ENCODE results near the gene BEST4.
"Not testable (repeated sequence)": the region's sequence is repeated elsewhere in the genome, so short reads cannot be mapped to it uniquely, and the experiment has no call there.

BEST4 gene

DNA sequence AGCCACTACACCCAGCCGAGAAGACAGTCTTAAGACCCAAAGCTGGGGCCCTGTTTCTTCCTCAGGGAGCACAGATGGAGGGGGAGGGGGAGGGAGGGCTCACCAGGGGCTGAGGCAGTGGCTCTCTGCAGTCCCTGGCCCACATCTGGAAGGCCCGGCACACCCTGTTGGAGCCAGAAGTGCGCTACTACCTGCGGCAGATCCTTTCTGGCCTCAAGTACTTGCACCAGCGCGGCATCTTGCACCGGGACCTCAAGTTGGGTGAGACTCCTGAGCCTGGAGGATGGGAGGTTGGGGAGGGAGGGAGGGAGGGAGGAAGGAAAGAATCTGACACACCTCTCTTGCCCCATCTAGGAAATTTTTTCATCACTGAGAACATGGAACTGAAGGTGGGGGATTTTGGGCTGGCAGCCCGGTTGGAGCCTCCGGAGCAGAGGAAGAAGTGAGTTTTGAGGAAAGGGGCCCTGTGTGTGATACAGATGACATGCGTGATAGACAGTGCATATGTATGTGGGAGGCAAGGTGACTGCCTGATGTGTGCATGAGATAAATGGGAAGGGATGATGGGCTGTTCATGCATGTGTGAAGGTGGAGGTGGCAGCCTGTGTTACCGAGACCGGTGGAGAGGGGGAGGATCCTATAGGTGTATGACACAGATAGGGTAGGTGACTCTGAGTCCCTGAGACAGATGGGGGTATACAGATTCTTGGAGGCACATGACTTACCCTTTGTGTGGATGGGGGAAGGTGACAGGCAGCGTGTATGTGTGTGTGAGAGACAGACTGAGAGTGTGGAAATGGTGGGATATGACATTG lies 13.7 kb upstream of the BEST4 start:
- DNase-seq, result peak; percentile 63

DNA sequence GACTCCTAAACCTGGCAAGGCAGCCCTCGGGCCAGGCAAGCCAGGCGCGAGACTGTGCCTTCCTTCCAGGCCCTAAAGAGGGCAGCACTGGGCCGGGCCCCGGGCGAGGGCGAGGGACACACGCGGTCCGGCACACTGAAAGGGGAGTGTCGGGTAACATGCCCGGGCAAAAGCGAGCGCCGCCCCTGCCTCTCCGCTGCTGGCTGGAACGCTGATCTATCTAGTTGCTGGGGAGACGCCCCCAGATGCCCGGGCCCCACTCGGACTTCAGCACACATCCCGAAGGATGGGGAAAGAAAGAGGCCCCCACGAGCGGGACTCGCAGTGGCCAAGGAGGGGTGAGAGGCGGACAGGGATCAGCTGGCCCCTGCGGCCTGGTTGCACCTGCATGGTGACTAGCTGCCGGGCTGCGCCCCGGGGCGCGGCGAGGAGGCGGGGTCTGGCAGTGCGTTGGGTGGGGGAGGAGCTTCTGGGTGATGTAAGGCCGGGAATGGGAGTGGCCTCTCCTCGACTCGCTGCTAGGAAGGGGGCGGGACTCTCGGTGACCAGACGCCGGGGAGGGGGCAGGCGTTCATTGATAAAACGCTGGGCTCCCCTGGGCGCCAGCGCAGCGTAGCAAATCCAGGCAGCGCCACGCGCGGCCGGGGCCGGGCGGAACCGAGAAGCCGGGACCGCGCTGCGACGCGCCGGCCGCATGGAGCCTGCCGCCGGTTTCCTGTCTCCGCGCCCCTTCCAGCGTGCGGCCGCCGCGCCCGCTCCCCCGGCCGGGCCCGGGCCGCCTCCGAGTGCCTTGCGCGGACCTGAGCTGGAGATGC lies 12.0 kb upstream of the BEST4 start, which contains the start of gene PLK3:
Gene PLK3 (plus strand): TSS at position 608 of the 815 bp plus-strand sequence. CDS start 87 bp downstream, at position 695.
- peak; percentile 98 for DNase-seq

- DNase-seq, result no peak
These were observed 10.8 kb upstream of the BEST4 start for GRCh38 chr1:44798481-44799365.

GRCh38 chr1:44797886-44798285 lies 9.9 kb upstream of the BEST4 start:
- not testable (repeated sequence) for DNase-seq

DNA sequence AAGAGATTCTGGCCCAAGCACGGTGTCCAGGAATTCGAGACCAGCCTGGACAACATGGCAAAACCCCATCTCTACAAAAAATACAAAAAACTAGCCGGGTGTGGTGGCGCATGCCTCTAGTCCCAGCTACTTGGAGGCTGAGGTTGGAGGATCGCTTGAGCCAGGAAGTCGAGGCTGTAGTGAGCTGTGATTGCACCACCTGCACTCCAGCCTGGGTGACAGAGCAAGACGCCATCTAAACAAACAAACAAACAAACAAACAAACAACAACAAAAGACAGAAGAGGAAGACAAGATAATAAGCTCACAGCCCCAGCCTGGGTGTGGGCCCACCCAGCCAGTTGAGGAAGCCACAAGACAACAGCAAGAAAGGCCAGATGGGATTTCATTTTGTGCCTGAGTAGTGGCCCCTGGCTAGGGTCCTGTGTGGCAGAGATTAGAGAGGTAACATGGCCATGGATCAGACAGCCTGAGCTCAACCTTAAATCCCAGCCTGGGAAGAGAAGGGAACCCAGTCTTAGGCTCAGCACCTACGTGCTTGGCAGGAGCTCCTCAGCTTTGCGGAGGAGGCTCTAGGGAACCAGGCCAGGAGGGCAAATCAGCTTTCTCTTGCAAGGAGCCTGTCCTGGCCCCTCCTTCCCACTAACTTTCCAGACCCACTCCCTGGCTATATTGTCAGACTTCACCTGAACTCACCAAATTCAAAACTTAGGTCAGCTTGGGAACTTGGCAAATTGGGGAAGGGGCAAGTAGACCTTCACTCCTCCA lies 4.9 kb upstream of the BEST4 start:
- no peak for DNase-seq

GRCh38 chr1:44790968-44791801 lies 3.2 kb upstream of the BEST4 start:
- DNase-seq, result no peak

DNA sequence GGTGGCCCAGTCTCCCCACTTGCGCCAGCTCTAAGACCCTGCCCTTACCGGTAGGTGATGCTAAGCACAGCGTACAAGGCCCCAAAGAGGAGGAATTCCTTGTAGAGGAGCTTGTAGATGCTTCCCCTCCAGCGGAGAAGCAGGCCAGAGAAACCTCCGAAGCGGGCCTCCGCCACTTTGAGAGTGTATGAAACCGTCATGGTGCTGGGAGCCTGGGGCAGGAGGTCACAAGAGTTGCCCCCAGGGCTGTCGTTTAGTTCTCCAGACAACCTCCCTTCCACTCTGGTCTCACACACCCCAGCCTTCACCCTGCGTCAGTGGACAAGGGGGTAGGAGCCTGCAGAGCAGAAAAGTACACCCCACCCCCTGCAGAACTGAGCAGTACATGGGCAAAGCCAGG lies 464 bp downstream of the BEST4 start:
- no peak for DNase-seq

GRCh38 chr1:44786841-44787426 lies 1.0 kb downstream of the BEST4 start:
- DNase-seq, result no peak

GRCh38 chr1:44786138-44786840 lies 1.7 kb downstream of the BEST4 start:
- peak; percentile 79 for DNase-seq

- no peak for DNase-seq
These were observed 2.4 kb downstream of the BEST4 start for GRCh38 chr1:44785501-44786137.

- DNase-seq, result no peak
These were observed 3.0 kb downstream of the BEST4 start for GRCh38 chr1:44785029-44785380.

GRCh38 chr1:44784094-44785028 lies 3.6 kb downstream of the BEST4 start:
- DNase-seq, result peak; percentile 34

GRCh38 chr1:44783697-44784093 lies 4.3 kb downstream of the BEST4 start:
- DNase-seq, result no peak

- no peak for DNase-seq
These were observed 7.3 kb downstream of the BEST4 start for GRCh38 chr1:44780583-44781121.

GRCh38 chr1:44778705-44779576 lies 9.0 kb downstream of the BEST4 start:
- DNase-seq, result no peak

DNA sequence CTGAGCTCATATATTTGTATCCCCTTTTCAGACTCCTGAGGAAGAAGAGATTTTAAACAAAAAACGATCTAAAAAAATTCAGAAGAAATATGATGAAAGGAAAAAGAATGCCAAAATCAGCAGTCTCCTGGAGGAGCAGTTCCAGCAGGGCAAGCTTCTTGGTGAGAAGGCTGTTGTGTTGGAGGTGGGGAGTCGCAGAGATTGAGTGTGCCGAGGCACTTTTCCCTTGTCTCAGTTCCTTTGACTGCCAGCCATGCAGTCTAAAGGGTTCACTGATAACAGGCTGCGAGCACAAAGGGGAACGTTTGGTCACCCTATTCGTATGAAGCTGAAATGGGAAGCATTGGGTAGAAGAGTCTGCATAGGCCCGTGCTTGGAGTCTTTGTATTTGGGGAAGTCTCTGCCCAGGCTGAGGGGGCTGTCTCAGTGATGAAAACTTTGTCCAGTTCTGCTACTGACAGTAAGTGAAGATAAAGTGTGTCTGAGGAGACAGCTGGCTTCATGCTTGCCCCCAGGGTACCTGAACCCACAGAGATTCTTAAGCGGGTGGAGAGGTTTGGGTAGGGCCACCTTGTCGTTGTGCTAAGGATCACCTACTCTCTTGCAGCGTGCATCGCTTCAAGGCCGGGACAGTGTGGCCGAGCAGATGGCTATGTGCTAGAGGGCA lies 9.9 kb downstream of the BEST4 start:
- DNase-seq, result no peak

DNA sequence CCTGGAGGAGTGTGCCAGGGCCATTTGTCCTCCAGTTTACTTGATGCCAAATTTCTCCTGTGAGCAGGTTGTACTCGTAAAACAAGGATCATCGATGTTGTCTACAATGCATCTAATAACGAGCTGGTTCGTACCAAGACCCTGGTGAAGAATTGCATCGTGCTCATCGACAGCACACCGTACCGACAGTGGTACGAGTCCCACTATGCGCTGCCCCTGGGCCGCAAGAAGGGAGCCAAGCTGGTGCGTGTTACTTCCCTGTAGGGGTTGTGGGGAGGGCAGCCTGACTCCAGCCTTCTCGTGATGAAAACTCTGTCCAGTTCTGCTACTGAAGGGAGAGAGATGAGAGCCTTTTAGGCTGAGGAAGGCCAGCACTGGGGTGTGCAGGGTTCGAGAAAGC lies 10.4 kb downstream of the BEST4 start:
- no peak for DNase-seq

All from activated naive CD4-positive, alpha-beta T cell treated with Interleukin-2 at 50 U/mL for 16 hours (primary cell).